Glutamatergic neuron (in vitro differentiated cells): ENCODE results near the gene TXLNG. TPM values are rescaled to one million over a fixed set of nuclear protein-coding genes. Genes with fewer than 3 reads are reported as not detected.

Experiments
- DNase-seq: peaks from one replicate; pipeline ENCODE4 v3.0.0; 2022
- H3K27ac Mint-ChIP-seq: one replicate; pipeline ENCODE4 v1.8.0; 2020; ENCODE audit warnings: mild to moderate bottlenecking, mixed read lengths, inconsistent platforms; ENCODE audit not compliant: unreplicated experiment
- H3K27me3 Mint-ChIP-seq: one replicate; pipeline ENCODE4 v1.8.0; 2020; ENCODE audit warnings: mild to moderate bottlenecking, moderate library complexity, mixed read lengths, inconsistent platforms; ENCODE audit not compliant: unreplicated experiment
- H3K36me3 Mint-ChIP-seq: one replicate; pipeline ENCODE4 v1.8.0; 2020; ENCODE audit warnings: mild to moderate bottlenecking, mixed read lengths, inconsistent platforms; ENCODE audit not compliant: unreplicated experiment
- H3K4me1 Mint-ChIP-seq: one replicate; pipeline ENCODE4 v1.8.0; 2020; ENCODE audit warnings: mild to moderate bottlenecking, low read depth, mixed read lengths, inconsistent platforms; ENCODE audit not compliant: unreplicated experiment
- H3K4me3 Mint-ChIP-seq: one replicate; pipeline ENCODE4 v1.8.0; 2020; ENCODE audit warnings: mild to moderate bottlenecking, mixed read lengths, inconsistent platforms; ENCODE audit not compliant: unreplicated experiment
- H3K9me3 Mint-ChIP-seq: one replicate; pipeline ENCODE4 v1.8.0; 2020; ENCODE audit warnings: mild to moderate bottlenecking, moderate library complexity, mixed read lengths, inconsistent platforms; ENCODE audit not compliant: unreplicated experiment
- long read RNA-seq: library from polyadenylated mRNA; unstranded; transcript quantifications from one replicate; pipeline ENCODE4 v2.0.0, GENCODE V29; 2020; ENCODE audit not compliant: unreplicated experiment
- total RNA-seq: library from RNA; stranded (reverse); fragmentation: NEBNext Ultra II Directional; extraction: Animal tissue kit (Norgen Biotek cat#: 25700); gene quantifications from one replicate; pipeline ENCODE4 v1.2.1, GENCODE V29; 2021; ENCODE audit not compliant: unreplicated experiment
- TF ChIP-seq, protein P1 (sequence below): fragments of 200-600 bp; sonication (generic); IDR thresholded peaks from one replicate; pipeline ENCODE4 v1.5.0; 2021; ENCODE audit not compliant: partially characterized antibody, unreplicated experiment

The TXLNG gene
- total RNA-seq, result 10.4 TPM
- long read RNA-seq, partial matches to known transcripts, result 5 of 7 reads
- long read RNA-seq, other reads (novel, unspliced or antisense), result 2 of 7 reads

DNA sequence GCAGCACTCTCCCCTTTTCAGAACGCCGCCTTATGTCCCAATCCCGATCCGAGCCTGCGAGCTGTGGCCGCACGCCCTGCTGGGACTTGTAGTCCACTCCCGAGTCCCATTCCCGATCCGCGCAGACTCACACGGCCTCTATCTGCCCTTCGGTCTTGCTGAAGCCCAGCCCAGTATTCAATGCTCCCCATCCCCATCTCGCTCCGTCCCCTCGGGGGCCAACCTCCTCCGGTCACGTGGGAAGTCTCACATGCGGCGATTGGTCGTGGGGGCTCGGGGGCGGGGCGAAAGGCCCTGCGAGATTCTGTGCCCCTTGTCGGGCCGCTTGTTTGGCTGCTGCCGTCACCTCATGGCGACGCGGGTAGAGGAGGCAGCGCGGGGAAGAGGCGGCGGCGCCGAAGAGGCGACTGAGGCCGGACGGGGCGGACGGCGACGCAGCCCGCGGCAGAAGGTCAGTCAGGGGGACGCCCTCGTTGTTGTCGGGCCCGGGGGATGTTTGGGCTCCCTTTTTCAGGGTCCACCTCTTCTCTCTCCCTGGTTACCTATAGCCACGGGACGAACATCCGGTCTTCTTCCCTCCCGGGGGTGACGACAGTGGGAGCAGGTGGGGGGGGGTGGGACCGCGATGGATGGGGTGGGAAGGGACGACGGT lies at the start of gene TXLNG:
TXLNG (plus strand) TSS at position 328 of the 652 bp plus-strand sequence; CDS start at position 350, 22 bp downstream.
- peak within 1 kb of the TSS; percentile 88 for H3K27ac Mint-ChIP-seq
- TF ChIP-seq, protein P1, sequence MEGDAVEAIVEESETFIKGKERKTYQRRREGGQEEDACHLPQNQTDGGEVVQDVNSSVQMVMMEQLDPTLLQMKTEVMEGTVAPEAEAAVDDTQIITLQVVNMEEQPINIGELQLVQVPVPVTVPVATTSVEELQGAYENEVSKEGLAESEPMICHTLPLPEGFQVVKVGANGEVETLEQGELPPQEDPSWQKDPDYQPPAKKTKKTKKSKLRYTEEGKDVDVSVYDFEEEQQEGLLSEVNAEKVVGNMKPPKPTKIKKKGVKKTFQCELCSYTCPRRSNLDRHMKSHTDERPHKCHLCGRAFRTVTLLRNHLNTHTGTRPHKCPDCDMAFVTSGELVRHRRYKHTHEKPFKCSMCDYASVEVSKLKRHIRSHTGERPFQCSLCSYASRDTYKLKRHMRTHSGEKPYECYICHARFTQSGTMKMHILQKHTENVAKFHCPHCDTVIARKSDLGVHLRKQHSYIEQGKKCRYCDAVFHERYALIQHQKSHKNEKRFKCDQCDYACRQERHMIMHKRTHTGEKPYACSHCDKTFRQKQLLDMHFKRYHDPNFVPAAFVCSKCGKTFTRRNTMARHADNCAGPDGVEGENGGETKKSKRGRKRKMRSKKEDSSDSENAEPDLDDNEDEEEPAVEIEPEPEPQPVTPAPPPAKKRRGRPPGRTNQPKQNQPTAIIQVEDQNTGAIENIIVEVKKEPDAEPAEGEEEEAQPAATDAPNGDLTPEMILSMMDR, result no peak
- H3K36me3 Mint-ChIP-seq, result no peaks in the 10 kb centered on the region
- peaks cover 3% of the 10 kb centered on the region for H3K4me1 Mint-ChIP-seq
- peaks cover 1% of the 10 kb centered on the region for H3K9me3 Mint-ChIP-seq
- H3K4me3 Mint-ChIP-seq, result peak within 1 kb of the TSS; percentile 96
- peaks cover 3% of the 10 kb centered on the region for H3K27me3 Mint-ChIP-seq
- peak; percentile 93 for DNase-seq

DNA sequence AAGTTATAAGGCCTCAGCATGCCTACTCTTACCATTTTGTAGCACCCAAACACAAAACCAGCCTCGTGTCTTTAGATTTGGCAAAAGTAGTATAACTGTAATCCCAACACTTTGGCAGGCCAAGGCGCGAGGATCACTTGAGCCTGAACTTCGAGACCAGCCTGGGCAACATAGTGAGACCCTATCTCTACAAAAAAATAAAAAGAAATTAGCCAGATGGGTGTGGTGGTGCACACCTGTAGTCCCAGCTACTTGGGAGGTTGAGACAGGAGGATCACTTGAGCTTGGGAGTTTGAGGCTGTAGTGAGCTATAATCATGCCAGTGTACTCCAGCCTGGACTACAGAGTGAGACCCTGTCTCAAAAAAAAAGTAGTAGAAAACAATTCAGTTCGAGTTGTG lies 49.2 kb upstream of the TXLNG start:
- no peak for DNase-seq
- no peaks in the 10 kb centered on the region for H3K9me3 Mint-ChIP-seq
- H3K27ac Mint-ChIP-seq, result no peak overlapping the region
- H3K36me3 Mint-ChIP-seq, result no peaks in the 10 kb centered on the region
- no peak overlapping the region for H3K4me3 Mint-ChIP-seq
- no peaks in the 10 kb centered on the region for H3K4me1 Mint-ChIP-seq
- no peaks in the 10 kb centered on the region for H3K27me3 Mint-ChIP-seq
- TF ChIP-seq, protein P1, result no peak

DNA sequence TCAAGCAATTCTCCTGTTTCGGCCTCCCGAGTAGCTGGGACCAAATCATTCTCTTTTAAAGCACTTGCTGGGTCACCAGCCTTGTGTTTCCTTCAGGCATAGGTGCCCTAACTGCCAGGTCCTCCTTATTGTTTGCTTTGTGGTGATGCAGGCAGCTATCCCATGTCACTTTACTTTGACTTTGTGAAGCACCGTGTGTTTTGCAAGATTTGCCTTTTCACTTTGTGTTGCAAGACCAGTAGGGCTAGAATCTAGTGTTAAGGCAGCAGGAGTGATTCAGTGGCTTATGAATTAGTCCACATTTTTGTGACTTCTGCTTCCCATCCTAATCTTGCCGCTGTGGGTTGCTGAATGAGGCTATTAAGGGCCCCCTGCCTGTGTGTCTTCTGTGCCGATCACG lies 46.7 kb upstream of the TXLNG start:
- no peaks in the 10 kb centered on the region for H3K27me3 Mint-ChIP-seq
- TF ChIP-seq, protein P1, result no peak
- H3K4me3 Mint-ChIP-seq, result no peak overlapping the region
- no peak for DNase-seq
- H3K4me1 Mint-ChIP-seq, result no peaks in the 10 kb centered on the region
- no peak overlapping the region for H3K27ac Mint-ChIP-seq
- H3K9me3 Mint-ChIP-seq, result no peaks in the 10 kb centered on the region
- no peaks in the 10 kb centered on the region for H3K36me3 Mint-ChIP-seq

DNA sequence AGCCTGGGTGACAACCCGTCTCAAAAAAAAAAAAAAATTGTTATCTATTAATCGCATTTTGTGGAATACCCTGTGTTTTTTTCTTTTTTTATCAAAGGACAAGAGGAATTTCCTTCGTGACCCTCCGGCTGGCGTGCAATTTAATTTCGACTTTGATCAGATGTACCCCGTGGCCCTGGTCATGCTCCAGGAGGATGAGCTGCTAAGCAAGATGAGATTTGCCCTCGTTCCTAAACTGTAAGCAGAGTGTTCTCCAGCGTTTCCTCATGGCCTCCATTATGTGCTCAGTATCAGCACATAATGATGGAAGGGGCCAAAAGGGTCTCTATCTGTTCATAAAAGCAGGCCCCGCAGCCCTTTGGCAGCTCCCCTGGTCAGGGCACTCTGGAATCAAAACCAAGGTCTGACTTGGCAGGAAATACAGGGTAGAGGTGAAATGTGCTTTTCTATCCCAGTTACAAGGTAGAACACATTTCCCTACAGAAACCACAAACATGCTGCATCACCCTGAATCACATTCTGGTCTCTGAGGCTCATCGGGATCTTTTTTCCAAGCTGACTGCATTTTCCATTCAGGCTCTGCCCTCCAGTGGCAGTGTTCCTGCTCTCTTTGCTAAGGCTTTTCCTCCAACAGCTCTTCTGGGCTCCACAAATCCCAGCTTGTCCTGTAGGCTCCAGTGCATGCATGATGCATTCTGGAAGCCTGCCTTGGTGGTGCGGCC lies 42.5 kb upstream of the TXLNG start:
- Mint-ChIP-seq H3K4me3 (no peak overlapping the region), H3K36me3 (no peaks in the 10 kb centered on the region), H3K27me3 (no peaks in the 10 kb centered on the region), H3K27ac (no peak overlapping the region), H3K9me3 (no peaks in the 10 kb centered on the region), H3K4me1 (peaks cover 2% of the 10 kb centered on the region)
- TF ChIP-seq, protein P1, result no peak
- no peak for DNase-seq

DNA sequence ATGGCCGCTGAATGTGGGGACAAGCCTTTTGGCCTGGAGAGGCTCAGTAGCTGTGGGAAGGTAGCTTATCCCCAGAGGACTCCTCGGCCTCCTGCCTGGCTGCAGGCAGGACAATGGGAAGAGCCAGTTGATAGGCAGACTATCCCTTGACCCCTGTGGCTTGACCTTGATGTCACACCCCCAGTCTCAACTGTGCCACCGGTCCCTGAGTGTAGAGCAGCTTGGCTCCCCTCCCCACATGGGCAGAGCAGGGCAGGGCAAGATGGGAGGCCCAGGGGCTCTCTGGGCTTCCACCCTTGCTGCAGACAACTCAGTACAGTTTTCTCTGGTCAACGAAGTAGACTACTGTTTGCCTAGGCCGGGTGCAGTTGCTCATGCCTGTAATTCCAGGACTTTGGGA lies 41.2 kb upstream of the TXLNG start:
- Mint-ChIP-seq H3K9me3 (no peaks in the 10 kb centered on the region), H3K36me3 (no peaks in the 10 kb centered on the region), H3K4me3 (no peak overlapping the region), H3K27ac (no peak overlapping the region), H3K4me1 (peaks cover 2% of the 10 kb centered on the region), H3K27me3 (no peaks in the 10 kb centered on the region)
- DNase-seq, result no peak
- TF ChIP-seq, protein P1, result no peak
